Stimulated activated CD8-positive, alpha-beta memory T cell treated with anti-CD3 and anti-CD28 coated beads, Interleukin-4, amount 100 ng/mL, for 1 hour (primary cell): ENCODE measurements around the gene XIRP1.
"Not testable (repeated sequence)": the region's sequence is repeated elsewhere in the genome, so short reads cannot be mapped to it uniquely, and the experiment has no call there.

Source experiments
- DNase-seq, 2 donors: peaks; one replicate each; pipeline ENCODE4 v3.0.0-alpha.2; 2020; ENCODE audit warnings: low read depth in 2 of 2, low spot score in 1 of 2

XIRP1 gene

DNA sequence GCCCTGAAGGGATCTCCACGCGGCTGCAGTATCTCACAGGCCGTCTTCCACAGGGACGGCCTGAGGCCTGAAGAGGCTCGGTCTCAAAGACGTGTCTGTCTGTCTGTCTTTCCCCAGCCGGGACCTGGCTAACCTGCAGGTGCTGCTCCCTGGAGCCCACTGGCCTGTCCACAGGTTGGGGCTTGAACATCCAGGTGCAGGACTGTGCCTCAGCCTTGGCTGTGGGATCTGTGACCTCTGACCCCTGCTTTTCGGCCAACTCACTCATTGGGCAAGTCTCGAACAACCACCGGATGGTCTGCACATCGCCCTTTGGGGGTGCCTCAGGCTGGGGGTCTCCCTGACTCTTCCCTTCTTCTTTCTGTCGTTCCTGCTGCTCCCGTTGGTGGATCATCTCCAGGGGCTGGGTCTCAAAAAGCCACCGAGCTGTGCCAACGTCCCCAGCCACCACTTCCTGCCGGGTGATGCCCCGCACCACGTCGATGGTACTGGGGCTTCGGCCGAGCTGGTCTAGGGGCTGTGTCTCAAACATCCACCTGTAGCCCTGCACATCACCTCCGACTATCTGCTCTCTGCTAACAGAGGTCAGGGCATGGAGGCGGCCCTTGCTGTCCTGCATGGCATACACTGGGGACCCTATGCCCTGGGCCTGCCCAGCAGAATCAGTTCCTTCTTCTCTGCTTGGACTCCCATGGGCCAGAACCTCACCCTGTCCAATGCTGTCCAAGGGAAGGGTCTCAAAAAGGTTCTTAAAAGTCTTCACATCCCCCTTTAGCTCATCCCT, 4.8 kb downstream of the XIRP1 start:
- DNase-seq = no peak

DNA sequence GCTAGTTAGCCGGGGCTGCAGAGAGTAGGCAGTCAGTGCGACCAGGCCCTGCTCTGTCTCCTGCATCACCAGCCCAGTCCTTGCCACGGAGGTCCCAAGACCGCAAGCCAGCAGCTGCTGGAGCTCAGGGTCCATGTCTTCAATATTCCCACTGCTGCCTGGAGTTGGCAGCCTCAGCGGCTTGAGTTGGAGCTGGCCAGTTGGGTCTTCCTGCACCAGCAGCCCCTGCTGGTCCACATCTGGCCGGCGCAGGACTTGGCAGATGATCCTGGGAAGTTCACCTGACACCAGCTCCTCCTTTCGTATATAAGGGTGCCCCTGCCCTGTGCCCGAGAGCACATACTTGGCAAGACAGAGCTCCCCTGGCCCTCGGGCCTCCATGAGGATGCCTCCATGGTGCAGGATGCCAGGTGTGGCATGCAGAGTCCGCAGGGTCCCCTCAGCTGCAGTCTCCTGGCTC, 5.7 kb downstream of the XIRP1 start:
- no peak for DNase-seq

DNA sequence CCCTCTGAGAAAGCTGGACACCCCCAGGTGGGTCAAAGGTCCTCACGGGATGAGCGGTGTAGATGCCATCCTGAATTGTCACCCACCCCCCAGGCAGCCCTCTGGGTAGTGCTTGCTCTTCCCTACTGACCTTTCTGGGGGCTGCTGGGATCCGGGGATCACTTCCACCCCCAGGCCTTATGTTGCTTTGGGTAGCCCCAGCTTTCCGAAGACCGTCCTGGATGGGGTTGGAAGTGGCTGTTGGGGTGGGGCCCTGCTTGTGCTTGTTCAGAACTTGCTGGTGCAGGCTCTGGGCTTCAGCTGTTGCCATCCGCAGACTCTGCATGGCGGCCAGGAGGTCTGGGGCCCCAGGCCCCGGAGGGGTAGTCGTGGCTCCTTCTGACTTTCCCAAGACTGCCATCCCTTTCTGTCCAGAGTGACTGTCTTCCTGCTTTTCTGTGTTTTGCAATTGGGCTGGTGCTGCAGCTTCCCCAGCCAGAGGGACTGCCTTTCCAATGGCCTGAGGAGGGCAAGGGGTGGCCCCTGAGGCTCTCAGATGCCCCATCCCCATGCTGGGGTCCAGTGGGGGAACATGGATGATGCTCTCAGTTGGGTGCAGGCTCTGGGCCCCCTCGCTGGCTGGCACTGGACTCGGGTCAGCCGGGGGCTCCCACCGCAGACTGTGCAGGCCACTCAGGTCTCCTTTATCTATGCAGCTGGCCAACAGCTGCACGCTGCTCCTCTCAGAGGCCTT, 6.3 kb downstream of the XIRP1 start:
- no peak for DNase-seq

DNA sequence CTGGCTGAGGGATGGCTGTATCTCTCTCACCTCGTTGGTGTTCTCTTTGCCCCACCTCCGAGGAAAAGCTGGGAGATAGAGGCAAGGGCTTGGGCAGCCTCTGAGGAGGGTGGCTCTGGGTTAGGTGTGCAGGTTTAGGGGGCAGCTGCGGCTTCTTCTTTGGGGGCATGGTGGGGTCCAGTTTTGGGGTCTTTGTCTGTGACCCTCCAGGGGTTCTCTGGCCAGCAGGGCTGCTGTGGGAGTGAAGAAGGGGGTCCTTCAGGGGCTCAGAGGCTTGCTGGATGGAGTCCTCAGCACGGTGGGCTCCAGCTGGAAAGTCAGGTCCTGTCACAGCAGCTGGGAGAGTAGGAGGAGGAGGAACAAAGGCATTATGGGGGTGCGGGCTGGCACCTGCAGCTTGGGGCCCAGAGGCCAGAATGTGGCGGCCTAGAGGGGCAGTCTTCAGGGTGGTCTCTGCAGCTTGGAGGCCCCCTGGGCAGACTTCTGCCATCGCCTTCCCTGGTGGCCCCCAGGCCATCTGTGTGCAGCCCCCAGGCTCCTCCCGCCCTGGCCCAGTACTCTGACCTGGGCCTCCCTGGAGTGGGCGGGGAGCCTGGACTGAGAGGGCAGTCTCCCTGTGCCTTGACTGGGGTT, 7.0 kb downstream of the XIRP1 start:
- no peak for DNase-seq

DNA sequence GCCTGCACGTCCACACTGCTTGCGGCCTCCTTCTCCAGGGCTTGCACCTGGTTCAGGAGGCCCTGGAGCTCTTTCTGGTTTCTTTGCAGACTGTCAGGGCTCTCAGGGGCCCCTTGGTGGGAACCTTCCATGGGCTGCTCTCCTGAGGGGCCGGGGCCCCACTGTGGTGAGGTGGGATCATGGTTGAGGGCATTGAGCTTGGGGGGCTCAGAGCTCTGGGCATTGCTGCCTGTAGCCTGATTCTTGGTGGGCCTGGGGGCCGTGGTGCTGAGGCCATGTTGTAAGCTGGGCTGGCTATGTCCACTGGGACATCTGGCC, 7.5 kb downstream of the XIRP1 start:
- no peak for DNase-seq

DNA sequence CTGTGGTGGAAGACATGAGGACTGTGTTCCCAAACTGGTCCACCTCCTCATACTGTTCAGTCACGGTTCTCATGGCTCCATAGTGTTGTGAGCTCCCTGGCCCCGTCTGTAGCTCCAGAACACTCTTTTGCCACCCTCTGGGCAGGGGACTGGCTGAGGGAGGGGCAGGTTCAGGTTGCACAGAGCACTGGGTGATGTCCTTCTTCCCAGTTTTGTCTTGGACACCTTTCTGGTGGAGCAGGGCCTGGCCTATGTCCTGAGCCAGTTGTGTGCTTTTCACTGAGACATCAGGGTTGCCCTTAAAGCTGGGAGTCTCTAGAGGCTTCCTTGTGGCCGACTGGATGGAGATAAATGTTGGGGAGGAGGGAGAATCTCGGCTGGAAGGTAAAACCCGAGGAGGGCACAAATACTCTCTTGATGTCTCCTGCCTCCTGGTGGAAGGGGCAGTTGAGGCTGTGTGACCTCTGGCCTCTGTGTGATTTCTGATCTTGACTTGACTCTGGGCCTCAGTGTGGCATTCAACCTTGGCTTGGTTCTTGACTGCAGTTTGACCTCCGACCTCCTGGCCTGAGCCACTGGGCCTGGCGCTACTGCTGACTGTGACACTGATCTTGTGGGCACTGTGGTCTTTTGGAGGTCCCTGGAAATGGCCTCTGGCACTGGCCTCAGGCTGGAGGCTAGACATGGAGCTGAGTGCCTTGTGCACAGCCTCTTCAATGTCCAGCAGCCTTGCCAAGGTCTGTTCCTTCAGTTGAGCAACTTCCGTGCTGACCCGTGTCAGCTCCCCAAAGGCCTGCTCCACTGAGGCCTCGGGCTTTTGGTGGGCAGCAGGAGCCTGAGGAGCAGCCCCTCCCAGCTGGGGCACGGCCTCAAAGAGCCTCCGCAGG, 8.1 kb downstream of the XIRP1 start:
- DNase-seq = no peak

DNA sequence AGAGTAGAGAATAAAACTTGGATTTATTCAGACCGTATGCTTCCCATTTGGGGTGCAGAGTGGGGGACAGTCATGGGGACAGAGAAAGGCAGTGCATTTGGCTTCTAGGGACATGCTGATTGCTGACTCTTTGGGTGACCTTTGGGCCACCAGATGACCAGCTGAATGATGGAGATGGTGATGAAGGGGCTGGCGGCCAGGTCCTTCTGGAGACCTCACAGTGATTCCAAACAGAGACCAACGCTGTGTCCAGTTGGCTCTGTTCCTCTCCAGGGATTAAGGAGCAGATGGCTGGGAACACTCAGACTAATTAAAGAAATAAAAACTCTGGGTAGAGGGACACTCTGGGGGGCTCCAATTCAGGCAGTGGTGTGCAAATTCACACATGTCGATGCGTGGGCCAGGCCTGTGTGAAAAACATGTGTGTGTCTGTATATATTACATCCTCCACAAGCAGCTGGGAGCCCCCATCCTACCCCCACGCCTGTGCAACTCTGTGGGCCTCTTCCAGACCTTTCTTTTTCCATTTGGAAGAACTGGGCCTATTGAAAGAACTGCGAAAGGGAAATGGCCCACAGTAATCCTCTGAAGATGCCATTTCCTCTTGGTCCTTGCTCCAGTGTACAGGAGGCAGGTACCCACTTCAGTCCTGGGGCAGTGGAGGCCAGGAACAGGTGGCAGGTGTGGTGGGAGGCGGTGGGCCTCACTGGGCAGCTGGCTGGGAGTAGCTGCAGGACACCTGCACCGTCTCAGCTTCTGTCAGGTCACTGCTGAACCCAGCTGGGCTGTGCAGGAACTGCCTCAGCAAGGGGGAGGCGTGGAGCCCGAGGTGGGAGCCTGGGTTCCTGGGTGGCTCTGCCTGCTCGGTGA, 8.9 kb downstream of the XIRP1 start:
- DNase-seq = no peak

DNA sequence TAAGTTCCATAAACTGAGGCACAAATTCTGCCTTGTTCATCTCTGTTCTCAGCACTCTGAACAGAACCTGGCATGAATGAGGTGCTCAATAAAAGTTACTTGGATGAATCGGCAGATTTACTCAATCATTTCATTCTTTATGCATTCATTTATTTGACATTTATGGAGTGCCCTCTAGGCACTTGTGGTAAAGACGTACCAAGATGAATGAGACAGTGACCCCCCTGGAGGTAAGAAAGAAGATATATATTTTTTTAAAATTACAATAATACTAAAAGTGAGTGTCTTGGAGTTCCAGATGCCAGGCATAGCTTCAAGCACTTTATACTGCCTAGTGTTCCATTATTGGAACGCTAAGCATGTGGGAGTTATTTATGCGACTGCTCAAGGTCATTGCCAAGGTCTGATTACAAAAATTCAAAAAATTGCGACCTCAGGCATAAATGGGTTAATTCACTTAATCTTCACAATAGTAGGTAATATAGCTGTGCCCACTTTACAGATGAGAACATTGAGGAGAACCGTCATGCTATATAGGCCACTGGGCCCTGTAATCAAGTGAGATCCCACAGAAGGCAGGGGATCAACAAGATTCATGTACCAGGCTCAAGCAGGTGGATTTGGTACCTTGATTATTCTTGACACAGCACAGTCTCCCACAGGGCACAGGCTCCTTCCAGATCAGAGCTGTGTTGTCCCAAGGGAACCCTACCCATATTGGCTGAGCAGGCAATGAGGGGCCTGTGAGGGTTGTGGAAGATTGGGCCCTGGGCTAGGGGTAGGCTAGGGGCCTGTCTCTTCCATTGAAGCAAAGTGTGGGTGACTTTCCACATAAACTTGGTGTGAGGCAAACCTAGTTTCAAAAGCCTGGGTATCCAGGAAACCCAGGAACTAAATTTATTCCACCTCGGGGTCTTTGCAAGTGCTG, 10.7 kb downstream of the XIRP1 start:
- no peak for DNase-seq

DNA sequence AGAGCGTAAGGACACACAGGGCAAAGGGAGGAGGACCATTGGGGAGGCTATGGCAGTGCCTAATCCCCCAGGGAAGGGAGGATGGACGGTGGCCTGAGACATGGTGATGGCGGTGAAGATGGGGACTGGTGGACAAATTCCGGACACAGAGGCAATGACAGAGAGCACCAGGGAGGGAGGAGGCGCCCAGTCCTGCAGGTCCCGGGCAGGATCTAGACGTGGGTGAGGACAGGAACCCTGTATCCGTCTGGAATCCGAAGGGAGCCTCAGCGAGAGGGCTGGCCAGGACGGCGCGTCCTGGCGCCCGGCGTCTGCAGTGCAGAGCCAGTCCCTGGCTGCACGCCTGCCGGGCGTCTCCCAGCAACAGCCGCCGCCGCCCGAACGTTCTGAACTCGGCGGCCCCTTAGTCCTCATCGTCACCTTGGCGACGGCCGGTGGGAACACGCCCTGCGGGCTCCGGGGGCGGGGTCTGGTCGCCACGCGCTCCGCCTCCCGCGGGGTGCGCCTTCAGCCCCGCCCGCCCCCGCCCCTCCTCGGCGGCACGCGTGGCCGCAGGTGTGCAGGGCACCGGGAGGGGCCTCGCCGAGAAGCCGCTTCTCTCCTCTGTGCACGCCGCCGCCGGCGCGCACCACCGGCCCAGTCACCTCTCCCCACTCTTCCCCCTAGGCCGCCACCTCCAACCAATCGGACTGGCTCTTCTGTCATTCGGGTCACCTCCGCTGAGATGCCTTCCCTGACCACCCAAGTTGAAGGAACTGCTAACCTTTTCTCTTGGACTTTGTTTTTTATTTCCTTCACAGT, 11.6 kb downstream of the XIRP1 start:
- peak; percentile 71 to 83 for DNase-seq

DNA sequence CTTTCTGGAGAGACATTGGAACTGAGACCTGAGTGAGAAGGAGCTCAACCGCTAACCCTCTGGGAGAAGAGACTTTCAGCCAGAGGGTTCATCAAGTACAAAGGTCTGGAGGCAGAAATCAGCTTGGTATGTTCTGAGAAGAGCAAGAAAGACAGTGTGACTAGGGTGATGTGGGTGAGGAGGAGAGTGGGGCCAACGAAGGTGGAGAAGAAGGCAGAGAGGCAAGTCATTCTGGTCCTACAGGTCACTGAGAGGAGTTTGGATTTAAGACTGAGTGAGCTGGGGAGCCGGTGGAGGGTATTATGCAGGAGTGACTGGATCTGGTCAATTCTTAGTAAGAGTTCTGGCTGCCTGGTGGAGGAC, 12.2 kb downstream of the XIRP1 start:
- DNase-seq = no peak

DNA sequence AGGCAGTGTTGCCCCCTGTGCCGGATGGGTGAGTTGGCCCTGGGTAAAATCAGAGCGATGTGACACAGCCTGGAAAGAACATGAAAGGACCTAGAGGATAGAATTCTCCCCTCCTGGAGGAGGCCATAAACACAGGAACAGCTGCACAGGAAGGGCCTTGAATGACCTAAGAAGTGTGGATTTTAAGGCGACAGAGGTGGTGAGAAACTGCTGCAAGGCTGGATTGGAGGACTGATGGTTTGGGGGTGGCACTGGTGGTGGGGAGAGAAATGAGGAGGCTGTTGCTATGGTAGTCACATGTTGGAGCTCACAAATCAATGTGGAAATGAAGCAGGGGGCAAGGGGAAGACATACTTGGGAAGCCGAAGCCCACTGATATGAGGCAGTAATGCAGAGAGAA, 13.8 kb downstream of the XIRP1 start:
- DNase-seq = no peak

DNA sequence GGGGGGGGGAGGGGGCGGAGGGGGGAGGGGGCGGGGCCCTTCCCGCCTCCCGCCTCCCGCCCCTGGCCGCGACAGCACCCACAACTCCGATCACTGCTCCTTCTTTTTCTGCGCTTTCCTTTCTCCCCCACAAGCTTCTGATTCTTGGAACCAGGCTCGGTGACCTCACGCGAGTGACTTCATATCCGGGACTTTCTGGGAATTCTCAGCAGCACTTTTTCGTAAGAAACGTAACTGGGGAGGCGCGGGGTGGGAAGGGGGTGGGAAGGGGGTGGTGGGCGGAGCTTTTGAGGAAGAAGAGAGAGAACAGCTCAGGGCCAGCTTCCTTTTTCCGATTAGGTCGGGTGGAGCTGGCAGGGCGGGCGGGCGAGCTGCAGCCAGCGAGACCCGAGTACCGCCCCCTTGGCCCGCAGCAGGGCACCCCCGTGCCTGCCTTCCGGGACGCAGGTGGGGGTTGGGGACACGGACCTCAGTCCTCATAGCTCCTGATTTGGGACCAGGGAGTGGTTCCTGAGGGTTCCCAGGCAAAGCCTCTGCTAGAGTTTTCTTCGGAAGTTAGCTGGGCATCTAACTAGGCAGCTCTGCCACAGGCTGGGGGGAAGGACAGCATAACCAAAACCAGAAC, 14.6 kb downstream of the XIRP1 start:
- DNase-seq = peak; percentile 35 to 51

DNA sequence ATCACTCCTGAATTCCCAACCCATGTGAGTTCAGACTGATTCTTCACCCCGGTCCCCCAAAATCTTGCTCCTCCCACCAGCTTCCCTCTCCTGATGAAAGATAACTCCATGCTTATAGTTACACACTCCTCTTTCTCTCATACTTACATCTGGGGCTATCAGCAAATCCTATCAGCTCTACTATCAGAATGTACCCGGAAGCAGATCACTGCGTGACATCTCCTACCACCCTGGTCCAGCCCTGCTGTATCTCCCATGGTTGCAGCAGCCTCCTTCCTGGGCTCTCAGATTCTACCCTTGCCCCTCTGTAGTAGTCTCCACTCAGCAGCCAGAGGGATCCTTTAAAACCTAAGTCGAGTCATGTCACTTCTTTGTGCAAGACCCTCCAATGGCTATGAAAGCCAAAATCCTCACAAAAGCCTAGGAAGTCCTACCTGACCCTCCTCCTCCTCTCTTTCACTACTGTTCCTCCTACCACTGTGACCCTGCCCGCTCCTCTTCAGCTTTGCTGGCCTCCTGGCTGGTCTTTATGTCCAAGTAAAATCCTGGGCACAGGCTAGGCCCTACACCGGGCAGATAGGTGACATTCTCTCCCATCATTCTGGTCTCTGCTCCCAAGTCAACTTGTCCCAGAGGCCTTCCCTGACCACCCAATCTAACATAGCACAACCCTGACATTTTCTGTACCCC, 16.2 kb downstream of the XIRP1 start:
- no peak for DNase-seq

DNA sequence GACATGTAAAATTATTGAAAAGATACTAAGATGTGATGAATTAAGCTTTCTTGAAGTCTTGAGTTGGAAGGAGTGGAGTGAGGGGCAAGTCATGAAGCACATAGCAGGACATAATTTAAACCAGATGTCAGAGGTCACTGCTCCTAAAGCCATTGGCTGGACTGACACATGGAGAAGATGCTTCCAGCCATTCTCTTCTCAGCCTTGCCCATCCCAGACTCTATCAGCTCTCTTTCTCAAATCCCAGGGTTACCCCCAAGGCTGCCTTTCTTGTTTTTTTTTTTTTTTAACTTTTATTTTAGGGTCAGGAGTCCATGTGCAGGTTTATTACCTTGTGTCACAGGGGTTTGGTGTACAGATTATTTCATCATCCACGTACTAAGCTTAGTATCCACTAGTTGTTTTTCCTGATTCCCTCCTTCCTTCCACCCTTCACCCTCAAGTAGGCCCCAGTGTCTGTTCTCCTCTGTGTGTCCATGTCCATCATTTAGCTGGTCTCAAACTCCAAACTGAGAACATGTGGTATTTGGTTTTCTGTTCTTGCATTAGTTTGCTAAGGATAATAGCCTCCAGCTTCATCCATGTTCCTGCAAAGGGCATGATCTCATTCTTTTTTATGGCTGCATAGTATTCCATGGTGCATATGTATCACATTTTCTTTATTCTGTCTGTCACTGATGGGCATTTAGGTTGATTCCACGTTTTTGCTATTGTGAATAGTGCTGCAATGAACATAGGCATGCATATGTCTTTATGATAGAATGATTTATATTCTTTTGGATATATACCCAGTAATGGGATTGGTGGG, 18.9 kb downstream of the XIRP1 start:
- no peak for DNase-seq

DNA sequence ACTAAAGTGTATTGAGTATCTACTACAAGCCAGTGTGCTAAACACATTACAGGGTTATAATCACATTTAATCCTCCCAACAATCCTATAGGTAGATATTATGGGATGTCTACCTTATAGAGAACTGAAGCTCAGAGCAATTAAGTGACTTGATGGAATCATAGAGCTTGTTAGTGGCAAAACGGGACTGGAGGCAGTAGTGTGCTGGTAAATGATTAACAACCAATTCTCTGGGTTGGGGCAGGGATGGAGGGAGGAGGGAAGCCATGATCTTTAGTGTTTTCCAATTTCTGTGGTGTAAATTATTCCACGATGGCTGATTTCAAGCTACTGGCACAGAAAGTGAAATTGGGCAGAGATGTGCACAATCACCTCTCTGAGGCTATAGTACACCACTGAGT, 20.5 kb downstream of the XIRP1 start:
- DNase-seq = no peak

DNA sequence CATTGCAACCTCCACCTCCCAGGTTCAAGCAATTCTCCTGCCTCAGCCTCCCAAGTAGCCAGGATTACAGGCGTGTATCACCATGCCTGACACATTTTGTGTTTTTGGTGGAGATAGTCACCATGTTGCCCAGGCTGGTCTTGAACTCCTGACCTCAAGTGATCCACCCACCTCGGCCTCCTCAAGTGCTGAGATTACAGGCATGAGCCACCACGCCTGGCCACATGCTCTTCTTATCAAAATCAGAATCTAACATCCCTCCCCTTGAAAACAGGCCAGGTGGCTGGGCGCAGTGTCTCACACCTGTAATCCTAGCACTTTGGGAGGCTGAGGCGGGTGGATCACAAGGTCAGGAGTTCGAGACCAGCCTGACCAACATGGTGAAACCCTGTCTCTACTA, 21.5 kb downstream of the XIRP1 start:
- not testable (repeated sequence) for DNase-seq

DNA sequence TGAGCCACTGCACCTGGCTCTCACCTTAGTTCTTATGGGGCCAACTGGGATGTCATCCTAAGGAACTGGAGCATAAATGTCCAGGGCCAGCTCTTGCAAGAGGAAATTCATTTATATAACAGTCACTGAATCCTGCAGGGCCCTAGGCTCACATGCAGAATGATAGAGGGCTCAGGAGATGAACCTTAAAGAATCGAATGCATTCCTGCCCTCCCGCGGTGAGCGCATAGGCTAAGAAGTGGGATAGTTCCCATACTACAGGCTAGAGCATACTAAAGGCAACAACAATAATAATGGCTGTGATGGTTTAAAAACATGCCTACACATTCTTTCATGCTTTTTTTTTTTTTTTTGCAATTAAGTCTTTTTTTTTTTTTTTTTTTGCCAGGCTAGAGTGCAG, 21.9 kb downstream of the XIRP1 start:
- no peak for DNase-seq
